Neural progenitor cell (in vitro differentiated cells): ENCODE results near the gene TACR3. TPM values are rescaled to one million over a fixed set of nuclear protein-coding genes. Genes with fewer than 3 reads are reported as not detected.
"Not testable (repeated sequence)": the region's sequence is repeated elsewhere in the genome, so short reads cannot be mapped to it uniquely, and the experiment has no call there.

Source experiments
- DNase-seq: peaks from one replicate; pipeline ENCODE4 v3.0.0-alpha.2; 2016; ENCODE audit warnings: low spot score
- H2AFZ ChIP-seq: fragments of 200-600 bp; sonication (generic); replicated peaks from 2 replicates; pipeline ENCODE4 v1.6.1; 2016; ENCODE audit warnings: antibody characterized with exemption
- H3F3A ChIP-seq: fragments of 200-600 bp; sonication (generic); 2 replicates; pipeline ENCODE4 v1.6.1; 2016; ENCODE audit warnings: antibody characterized with exemption, low read depth
- H3K27ac ChIP-seq: fragments of 200-600 bp; sonication (generic); 2 replicates; pipeline ENCODE4 v1.5.1; 2016; ENCODE audit warnings: mild to moderate bottlenecking
- H3K27me3 ChIP-seq: fragments of 200-600 bp; sonication (generic); 2 replicates; pipeline ENCODE4 v1.6.1; 2016; ENCODE audit warnings: mild to moderate bottlenecking, moderate library complexity
- H3K36me3 ChIP-seq: fragments of 200-600 bp; sonication (generic); 2 replicates; pipeline ENCODE4 v1.5.1; 2016
- H3K4me1 ChIP-seq: fragments of 200-600 bp; sonication (generic); 2 replicates; pipeline ENCODE4 v1.6.1; 2016; ENCODE audit warnings: mixed run types
- H3K4me2 ChIP-seq: fragments of 200-600 bp; sonication (generic); 2 replicates; pipeline ENCODE4 v1.6.1; 2016
- H3K4me3 ChIP-seq: fragments of 200-600 bp; sonication (generic); 2 replicates; pipeline ENCODE4 v1.5.1; 2016
- H3K79me2 ChIP-seq: fragments of 200-600 bp; sonication (generic); 2 replicates; pipeline ENCODE4 v1.6.1; 2016; ENCODE audit warnings: low read depth
- H3K9ac ChIP-seq: fragments of 200-600 bp; sonication (generic); 2 replicates; pipeline ENCODE4 v1.6.1; 2016
- H3K9me3 ChIP-seq: fragments of 200-600 bp; sonication (generic); 2 replicates; pipeline ENCODE4 v1.5.1; 2016; ENCODE audit warnings: low read depth
- H4K20me1 ChIP-seq: fragments of 200-600 bp; sonication (generic); 2 replicates; pipeline ENCODE4 v1.6.1; 2016; ENCODE audit warnings: low read depth
- H3K27ac Mint-ChIP-seq: 3 replicates; pipeline ENCODE4 v1.8.0; 2021; ENCODE audit warnings: mixed read lengths
- H3K27me3 Mint-ChIP-seq: 2 replicates; pipeline ENCODE4 v1.8.0; 2022; ENCODE audit warnings: low read depth, mild to moderate bottlenecking, inconsistent platforms, moderate library complexity, mixed read lengths; ENCODE audit not compliant: insufficient read depth
- H3K36me3 Mint-ChIP-seq: 3 replicates; pipeline ENCODE4 v1.8.0; 2021; ENCODE audit warnings: mixed read lengths
- H3K4me1 Mint-ChIP-seq: 3 replicates; pipeline ENCODE4 v1.8.0; 2021; ENCODE audit warnings: mixed read lengths
- H3K4me3 Mint-ChIP-seq: 3 replicates; pipeline ENCODE4 v1.8.0; 2021; ENCODE audit warnings: mild to moderate bottlenecking, moderate library complexity, mixed read lengths
- H3K9me3 Mint-ChIP-seq: 3 replicates; pipeline ENCODE4 v1.8.0; 2020; ENCODE audit warnings: mixed read lengths
- CTCF ChIP-seq: fragments of 200-600 bp; sonication (generic); IDR thresholded peaks from 2 replicates; pipeline ENCODE4 v1.5.1; 2017; ENCODE audit warnings: antibody characterized with exemption, mild to moderate bottlenecking
- EZH2 ChIP-seq: fragments of 200-600 bp; sonication (generic); IDR thresholded peaks from 2 replicates; pipeline ENCODE4 v1.6.1; 2017; ENCODE audit warnings: antibody characterized with exemption, mild to moderate bottlenecking, moderate library complexity
- EZH2phosphoT487 ChIP-seq: fragments of 200-600 bp; sonication (generic); IDR thresholded peaks from 2 replicates; pipeline ENCODE4 v1.6.1; 2017; ENCODE audit warnings: antibody characterized with exemption
- total RNA-seq: library from RNA; depleted of rRNA; stranded (reverse); fragments of >200 nt; gene quantifications from 2 replicates; pipeline ENCODE4 v1.2.3, GENCODE V29; 2015; ENCODE audit warnings: low replicate concordance

Gene TACR3
- total RNA-seq, 1 donor from 2014 or later: 0.28 TPM

- Histone ChIP-seq H3K9me3 (no peaks in the 10 kb centered on the region), H3K4me3 (no peak overlapping the region), H3K9ac (no peak overlapping the region), H3K36me3 (no peaks in the 10 kb centered on the region), H3K4me1 (no peaks in the 10 kb centered on the region), H3K4me2 (no peak overlapping the region), H3F3A (no peaks in the 10 kb centered on the region), H3K79me2 (no peaks in the 10 kb centered on the region), H3K27me3 (no peaks in the 10 kb centered on the region), H2AFZ (no peak overlapping the region), H3K27ac (no peak overlapping the region), H4K20me1 (no peaks in the 10 kb centered on the region)
- Mint-ChIP-seq H3K27ac (no peak overlapping the region), H3K4me3 (no peak overlapping the region), H3K4me1 (no peaks in the 10 kb centered on the region), H3K27me3 (no peaks in the 10 kb centered on the region), H3K9me3 (no peaks in the 10 kb centered on the region), H3K36me3 (no peaks in the 10 kb centered on the region)
- peak; percentile 11 for DNase-seq
- TF ChIP-seq EZH2phosphoT487 (no peak), CTCF (no peak), EZH2 (no peak)
Observed at GRCh38 chr4:103567591-103567990, 152.2 kb downstream of the TACR3 start.

- H3K79me2 ChIP-seq, H3K4me1 ChIP-seq, DNase-seq, H3K27me3 ChIP-seq, H3K9ac ChIP-seq, H3K27me3 Mint-ChIP-seq, H3K9me3 Mint-ChIP-seq, H3K9me3 ChIP-seq, H3K4me3 ChIP-seq, H3K27ac Mint-ChIP-seq, H3K36me3 Mint-ChIP-seq, H3K27ac ChIP-seq, H3K4me3 Mint-ChIP-seq, H3K4me2 ChIP-seq, H3K36me3 ChIP-seq, H3F3A ChIP-seq, H2AFZ ChIP-seq, H4K20me1 ChIP-seq, H3K4me1 Mint-ChIP-seq: not testable (repeated sequence)
Observed at GRCh38 chr4:103559178-103559577, 160.6 kb downstream of the TACR3 start.
